HG03097 (cell line): Measurements from ENCODE around the gene TNRC6C.
A peak's percentile ranks its signal among the peaks of the same experiment; 100 is the strongest.
"Not testable (repeated sequence)": the region's sequence is repeated elsewhere in the genome, so short reads cannot be mapped to it uniquely, and the experiment has no call there.

Source experiments
- ATAC-seq: cut with Tn5 transposase; IDR thresholded peaks from one replicate; pipeline ENCODE4 v1.9.1; 2021; ENCODE audit not compliant: unreplicated experiment, low FRiP score

Gene TNRC6C

DNA sequence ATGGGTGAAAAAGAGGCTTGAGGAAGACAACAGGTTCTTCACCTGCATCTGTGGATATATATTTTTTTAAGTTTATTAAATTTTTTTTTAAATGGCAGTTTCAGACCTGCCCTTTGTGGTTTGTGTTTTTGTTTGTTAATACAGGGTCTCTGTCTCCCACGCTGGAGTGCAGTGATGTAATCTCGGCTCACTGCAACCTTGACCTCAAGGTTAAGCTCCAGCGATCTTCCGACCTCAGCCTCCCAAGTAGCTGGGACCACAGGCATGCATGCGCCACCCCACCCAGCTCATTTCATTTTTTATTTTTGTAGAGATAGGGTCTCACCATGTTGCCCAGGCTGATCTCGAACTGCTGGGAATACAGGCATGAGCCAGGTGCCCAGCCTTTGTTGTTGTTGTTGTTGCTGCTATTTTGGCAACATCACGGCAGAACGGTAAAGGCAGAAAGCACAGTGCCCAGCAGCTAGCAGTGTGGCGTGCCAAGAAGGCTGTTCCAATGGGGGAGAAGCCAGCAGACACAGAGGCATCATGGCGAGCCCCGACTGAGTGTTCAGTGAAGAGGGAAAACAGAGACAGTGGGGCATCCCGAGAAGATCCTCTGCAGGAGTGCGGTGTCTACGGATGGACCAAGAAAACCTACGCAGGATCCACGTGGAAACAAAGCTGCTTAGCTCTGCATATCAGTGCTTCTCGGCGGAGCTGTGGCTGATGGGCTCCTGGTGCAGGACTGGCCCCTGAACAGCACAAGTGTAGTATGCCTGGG, 150.4 kb downstream of the TNRC6C start:
- no peak for ATAC-seq

DNA sequence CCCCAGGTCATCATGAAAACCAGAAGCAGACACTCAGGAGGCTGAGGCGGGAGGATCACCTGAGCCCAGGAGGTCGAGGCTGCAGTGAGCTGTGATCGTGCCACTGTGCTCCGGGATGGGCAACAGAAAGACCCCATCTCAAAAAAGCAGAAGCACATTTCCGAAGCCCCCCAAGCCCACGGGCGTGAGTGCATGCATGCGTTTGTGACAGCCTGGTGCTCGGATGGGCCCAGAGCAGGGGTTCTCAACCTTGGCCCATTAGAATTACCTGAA, 150.9 kb downstream of the TNRC6C start:
- ATAC-seq = no peak

DNA sequence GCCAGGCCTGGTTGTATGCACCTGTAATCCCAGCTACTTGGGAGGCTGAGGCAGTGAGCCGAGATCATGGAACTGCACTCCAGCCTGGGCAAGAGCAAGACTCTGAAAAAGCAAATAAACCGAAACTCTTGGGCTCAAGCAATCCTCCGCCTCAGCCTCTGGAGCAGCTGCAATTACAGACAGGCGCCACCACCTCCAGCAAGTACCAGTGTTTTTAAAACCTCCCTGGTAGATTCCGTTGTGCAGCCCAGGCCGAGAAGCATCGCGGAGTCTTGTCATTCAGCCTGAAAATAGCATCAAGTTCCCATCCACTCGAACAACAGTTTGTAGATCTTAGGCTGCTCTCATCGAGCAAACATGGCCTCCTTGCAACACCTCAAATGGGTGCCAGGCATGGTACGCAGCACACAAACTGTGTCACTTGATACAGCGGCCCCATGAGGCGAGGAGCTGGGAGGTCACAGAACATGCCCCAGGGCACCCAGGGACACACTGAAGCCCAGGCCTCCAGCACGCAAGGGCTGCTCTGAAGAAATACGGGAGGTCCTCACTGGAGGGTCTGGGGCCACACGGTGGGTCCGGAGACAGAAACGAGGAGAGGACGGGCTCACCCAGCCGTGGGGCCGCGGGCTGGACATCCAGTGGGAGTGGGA, 152.0 kb downstream of the TNRC6C start:
- no peak for ATAC-seq

DNA sequence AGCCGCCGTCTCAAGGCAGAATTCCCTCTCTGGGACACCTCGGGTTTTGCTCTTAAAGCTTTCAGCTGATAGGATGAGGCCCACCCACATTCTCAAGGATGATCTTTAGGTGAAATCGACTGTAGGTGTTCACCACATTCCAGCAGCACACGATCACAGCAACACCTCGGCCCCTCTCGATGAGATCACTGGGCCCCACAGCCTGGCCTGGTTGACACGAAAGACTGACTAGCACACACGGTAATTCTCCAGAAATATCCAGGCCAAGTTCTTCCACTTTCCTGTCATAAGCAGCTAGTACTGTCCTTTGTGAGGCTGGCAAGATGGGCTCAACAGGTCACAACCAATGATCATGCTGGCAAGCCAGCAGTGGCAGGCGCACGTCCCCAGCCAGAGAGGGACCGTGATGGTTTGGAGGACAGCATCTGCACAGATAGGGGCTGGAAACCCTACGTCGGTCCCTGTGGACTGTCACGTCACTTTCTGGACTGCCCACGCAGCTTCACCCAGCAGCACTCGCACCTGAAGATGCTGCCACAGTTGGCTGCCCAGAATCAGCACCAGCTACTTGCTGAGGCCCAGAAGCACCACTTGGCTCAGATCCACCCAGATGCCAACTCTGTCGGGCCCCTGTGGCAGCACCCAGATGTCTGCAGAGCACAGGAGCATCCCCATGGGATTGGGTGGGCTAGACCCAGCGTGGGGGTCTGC, 152.7 kb downstream of the TNRC6C start:
- ATAC-seq = no peak

DNA sequence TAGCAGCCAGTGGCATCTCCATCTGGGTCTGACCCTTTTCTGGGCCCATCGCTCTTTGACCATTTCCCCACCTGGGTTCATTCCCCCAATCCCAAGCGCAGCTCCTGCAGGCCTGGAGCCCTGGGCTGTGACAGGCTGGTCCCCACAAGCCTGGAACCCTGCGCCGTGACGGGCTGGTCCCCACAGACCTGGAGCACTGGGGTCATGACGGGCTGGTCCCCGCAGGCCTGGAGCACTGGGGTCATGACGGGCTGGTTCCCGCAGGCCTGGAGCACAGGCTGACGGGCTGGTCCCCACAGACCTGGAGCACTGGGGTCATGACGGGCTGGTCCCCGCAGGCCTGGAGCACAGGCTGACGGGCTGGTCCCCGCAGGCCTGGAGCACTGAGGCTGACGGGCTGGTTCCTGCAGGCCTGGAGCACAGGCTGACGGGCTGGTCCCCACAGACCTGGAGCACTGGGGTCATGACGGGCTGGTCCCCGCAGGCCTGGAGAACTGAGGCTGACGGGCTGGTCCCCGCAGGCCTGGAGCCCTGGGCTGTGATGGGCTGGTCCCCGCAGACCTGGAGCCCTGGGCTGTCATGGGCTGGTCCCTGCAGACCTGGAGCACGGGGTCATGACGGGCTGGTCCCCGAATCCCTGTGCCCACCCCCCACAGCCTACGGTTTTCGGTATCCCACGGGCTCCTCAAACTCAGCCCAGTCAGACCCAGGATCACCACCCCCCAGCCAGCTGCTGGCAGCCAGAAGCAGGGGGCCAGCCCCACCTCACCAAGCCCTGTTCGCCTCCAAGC, 153.4 kb downstream of the TNRC6C start:
- ATAC-seq = no peak

DNA sequence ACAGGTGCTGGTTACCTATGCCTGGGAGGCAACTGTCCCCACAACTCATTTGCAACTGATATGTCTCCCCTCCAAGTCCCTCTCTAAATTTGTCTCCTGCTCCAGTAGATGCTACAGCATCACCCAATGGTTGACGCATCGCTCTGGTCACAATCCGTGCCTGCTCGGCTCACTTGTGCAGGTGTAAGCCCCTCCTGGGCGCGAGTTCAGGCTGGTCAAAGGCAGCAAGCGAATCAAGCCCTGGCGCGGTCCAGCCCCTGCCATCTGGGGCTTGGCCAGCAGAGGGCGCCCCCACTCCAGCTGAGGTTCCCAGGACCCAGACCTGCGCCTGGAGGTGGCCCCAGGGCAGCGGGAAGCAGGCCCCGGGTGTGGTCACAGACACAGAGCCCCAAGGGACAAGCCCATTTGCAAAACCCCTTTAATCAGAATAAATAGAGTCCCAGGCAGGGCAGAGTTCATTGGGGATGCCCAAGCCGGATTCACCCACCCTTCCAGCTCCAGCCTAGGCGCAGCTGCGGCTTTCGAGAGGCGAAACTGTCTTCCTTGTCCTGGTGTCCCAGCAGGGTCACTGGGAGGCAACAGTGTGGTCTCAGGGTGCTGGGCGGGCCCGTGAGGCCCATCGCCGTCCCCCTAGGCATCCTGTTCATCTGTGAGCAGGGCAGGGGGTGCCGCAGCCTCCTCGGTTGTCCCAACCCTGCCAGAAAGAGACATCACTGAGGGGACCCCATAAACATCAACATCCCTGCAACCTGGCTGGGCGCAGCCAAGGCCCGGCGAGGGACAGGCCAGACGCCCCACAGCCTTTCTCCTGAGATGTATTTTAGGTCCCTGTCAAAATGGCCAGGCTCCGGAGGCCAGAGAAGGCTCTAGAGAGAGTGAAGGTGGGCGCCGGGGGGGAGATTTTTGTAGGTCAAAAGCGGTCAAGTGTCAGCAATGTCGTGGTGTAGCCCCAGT, 154.3 kb downstream of the TNRC6C start:
- peak; percentile 54 for ATAC-seq

DNA sequence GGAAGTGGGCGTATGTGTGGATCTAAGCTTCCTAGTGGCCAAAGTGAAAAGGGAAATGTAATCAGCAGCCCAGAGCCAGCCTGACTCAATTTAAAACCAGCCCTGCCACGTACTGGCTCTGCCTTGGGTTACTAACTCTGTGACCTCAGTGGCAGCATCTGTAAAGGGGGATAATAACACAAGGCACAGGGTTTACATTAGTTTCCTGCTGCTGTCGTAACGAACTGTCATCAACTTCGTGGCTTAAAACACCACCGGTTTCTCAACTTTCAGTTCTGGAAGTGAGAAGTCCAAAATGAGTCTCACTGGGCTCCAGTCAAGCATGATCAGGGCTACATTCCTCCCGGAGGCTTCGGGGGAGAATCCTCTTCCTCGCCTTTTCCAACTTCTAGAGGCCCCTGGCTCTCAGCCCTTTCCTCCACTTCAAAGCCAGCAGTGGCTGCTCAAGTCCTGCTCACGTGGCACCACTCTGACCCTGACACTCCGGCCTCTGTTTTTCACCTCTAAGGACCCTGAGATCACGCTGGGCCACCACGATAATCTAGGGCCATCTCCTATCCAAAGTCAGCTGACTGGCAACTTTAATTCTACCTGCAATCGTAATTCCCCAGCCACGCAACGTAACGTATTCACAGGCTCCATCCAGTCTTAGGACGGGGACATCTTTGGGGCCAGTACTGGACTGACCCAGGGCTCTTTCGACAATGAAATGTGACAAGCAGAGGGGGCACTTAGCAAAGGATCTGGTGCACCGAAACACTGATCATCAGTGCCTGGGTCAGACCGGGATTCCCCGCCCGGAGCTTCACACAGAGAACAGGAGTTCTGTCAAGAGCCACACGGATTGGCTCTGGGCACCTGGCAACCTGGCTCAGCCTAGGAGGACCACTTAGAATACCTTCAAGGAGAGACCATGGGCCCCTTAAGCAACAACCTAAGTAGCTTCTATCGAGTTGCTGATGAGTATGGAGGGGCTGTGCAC, 155.6 kb downstream of the TNRC6C start:
- no peak for ATAC-seq

DNA sequence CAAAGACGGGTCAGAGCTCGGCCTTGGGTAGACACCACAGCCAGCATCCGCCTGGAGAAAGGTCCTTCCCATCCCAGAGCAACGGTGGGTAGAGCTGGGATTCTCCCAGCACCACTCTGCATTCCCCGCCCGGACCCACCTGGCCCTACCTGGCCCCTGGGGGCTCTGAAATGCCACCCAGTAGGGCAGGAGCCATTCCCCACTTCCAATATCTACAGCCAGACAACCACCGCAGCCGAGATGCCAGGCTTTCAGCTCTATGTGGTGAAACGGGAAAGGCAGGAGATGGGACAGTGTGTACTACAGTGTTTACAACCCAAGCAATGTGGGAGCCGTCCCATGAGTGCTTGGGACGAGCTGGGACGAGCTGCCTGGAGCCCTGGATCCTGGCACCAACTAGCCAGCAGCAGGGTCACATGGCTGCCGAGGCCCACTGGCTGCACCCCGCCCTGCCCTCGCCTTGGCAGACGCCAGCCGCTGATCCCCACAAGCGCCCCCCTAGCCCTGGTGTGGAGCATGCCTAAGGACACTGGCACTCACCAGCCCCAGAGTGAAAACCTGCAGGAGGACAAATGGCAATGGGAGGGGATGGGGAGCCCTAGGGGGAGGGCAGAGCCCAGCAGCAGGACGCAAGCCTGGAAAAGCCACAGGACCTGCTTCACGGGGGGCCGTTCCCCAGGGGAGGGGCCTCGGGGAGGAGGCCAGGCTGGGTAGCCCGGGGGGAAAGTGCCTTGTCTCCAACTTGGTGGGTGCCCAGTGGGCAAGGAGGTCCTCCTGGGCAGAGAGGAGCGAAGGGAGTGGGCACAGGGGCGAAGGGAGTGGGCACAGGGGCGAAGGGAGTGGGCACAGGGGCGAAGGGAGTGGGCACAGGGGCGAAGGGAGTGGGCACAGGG, 156.6 kb downstream of the TNRC6C start:
- no peak for ATAC-seq

DNA sequence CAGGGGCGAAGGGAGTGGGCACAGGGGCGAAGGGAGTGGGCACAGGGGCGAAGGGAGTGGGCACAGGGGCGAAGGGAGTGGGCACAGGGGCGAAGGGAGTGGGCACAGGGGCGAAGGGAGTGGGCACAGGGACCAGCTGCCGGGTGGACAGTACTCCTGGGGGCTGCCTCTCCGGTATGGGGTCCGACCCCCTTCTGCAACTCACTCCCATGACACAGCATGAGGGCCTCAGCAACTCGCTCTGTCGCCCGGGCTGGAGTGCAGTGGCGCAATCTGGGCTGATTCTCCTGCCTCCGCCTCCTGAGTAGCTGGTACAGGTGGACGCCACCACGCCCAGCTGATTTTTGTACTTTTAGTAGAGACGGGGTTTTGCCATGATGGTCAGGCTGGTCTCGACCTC, 157.3 kb downstream of the TNRC6C start:
- not testable (repeated sequence) for ATAC-seq

DNA sequence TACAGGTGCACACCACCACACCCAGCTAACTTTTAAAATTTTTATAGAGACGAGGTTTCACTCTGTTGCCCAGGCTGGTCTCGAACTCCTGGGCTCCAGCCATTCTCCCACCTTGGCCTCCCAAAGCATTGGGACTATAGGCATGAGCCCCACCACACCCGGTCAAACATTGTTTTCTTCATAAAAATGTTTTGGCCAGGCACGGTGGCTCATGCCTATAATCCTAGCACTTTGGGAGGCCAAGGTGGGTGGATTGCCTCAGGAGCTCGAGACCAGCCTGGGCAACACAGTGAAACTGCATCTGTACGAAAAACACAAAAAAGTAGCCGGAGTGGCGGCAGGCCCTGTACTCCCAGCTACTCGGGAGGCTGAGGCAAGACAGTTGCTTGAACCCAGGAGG, 157.9 kb downstream of the TNRC6C start:
- no peak for ATAC-seq

DNA sequence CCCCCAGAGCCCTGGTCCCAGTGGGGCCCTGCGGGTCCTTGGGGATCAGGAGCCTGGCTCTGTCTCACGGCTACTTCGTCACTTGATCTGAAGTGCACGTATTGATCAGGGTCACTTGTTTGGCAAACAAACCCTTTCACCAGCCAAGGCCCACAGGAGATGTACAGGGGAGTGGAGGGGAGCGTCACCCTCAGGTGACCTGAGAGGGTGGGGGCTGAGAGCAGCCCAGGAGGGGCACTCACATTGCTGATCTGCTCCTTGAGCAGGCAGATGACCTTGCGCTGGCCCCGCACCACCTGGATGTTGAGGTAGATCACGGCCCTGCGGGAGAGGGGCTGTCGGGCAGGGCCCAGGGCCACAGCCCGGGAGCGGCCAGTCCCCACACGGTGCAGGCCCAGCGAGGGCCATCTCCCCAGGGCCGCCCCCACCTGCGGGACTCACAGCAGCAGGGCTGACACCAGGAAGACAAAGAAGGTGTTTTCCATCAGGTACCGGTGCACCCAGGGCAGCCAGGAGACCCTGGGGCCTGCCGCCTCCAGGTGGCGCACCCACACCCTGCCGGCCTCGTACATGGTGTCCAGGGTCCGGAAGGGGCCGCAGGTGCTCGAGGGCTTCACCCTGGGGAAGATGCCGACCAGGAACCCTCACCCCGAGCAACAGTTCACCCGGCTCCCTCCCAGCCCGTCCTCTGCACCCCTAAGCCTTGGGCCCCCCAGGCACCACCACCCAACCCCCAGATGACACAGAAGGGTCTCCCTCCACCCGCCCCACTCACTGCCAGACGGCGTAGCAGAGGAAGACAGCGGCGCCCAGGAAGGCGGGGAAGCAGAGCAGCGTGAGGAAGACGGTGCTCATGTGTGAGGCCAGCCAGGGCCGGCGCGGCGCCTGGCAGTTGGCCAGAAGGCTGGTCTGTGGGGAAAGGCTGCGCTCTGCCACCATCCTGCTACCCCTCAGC, 158.8 kb downstream of the TNRC6C start:
- no peak for ATAC-seq

DNA sequence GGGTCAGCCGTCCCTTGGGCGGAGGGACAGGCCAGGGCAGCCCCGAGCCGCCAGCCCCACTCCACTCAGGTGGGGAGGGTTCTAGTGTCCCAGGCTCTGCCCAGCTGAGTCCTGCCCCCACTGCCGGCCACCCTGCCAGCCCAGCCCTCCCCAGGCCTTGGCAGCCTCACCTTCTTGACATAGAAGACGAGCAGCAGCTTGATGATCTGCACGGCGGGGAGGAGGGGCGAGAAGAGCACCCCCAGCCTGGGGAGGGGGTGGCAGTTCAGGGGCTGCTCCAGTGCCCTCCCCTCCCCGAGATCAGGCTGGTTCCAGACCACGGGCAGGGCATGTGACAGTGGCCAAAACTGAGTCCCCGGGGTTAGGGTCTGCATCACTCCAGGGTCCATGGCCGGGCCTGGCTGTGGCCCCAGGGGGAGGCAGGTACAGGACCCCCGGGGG, 160.3 kb downstream of the TNRC6C start:
- no peak for ATAC-seq

DNA sequence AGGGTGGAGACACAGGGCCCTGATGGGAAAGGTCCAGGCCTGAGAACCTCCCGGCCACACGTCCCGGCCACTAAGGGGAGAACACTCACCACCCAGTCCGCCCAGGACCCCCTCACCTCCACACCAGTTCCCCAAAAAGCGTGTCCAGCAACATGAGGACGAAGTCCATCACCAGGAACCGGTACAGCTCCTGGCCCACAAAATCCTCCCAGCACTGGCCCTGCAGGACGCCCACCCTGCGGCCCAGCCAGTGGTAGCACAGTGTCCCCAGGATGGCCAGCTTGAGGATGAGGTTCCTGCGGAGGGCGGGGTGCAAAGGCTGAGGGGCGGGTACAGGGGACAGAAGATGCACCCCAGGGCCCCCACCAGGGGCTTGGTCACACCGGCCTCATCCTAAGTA, 162.0 kb downstream of the TNRC6C start:
- ATAC-seq = no peak

DNA sequence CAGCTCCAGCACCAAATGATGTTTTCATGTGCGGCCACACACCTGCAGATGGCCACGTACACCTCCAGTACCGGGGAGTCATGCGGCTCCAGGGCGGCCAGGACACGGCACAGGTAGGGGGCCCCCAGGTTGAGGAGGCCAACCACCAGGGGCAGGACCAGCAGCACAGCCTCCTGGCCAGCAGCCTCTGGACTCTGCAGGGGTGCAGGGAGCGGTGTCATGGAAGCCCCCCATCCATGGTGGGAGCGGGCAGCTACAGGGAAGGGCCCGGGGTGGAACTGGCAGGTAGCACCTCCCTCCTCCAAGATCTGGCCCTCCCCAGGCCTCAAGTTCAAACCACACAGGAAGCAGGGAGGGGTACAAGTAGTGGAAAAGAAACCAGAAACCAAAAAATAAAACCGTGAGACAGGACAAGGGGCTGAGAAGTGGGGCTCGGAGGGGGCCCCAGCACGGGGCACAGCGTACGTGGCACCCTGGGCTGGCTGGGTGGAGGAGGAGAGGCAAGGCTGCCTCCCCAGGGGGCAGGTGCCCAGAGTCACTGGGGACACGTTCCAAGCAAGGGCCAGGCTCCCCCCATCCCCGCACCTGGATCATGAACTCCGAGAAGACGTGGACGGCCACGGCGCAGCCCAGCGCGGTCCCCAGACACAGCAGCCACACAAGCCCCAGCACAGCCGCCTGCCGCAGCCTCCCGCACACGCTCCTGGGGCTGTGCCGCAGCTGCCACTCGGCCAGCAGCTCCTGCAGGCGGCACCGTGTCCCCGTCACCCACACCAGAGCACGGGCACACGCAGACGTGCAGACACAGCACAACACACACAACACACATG, 162.7 kb downstream of the TNRC6C start:
- ATAC-seq = no peak

DNA sequence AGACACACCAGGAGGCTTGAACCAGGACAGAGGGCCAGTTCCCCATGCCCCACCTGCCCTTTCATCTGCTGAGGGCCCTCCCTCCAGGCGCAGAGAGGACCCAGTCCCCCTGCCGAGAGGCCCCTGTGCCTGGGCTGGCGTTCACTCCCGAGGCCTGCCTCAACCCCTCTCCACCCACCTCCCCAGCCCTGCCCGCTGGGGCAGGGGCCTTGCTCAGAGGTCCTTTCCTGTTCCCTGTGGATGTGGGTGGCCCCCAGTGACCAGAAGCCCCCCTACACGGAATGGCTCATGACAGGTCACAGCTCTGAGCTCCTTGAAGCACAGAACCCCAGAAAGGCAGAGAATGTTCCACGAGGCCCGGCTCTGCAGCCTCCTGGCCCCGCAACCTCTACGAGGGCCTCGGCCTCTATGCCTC, 163.3 kb downstream of the TNRC6C start:
- no peak for ATAC-seq
